NOMO-1 treated with DMSO at 0.1 percent for 48 hours (cell line): ENCODE measurements around the gene HAL.
"Not testable (repeated sequence)": the region's sequence is repeated elsewhere in the genome, so short reads cannot be mapped to it uniquely, and the experiment has no call there.

Experiments used
- DNase-seq: peaks from one replicate; lab custom pipeline; 2025; ENCODE audit not compliant: unreplicated experiment; lab: John Stamatoyannopoulos, UW

HAL gene

GRCh38 chr12:95977764-95978305 lies 18.3 kb downstream of the HAL start:
- DNase-seq = no peak

DNA sequence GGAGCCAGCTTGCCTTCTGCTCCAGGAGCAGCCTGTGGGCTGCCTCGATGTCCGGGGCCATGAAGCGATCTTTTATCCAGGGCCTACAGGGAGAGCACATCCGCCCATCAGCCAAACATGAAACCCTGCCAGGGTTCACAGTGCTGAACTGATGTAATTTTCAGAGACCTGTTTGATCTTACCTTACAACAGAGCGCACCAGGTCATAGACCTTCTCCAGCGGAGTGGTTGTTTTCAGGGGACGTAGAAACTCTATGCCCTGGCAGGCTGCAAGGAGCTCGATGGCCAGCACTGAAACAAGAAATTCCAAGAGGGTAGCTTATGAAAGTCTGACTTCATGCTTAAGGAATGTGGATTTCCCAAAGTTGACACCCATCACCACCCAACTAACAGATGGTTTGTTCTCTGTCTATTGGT lies 19.7 kb downstream of the HAL start:
- DNase-seq = no peak

DNA sequence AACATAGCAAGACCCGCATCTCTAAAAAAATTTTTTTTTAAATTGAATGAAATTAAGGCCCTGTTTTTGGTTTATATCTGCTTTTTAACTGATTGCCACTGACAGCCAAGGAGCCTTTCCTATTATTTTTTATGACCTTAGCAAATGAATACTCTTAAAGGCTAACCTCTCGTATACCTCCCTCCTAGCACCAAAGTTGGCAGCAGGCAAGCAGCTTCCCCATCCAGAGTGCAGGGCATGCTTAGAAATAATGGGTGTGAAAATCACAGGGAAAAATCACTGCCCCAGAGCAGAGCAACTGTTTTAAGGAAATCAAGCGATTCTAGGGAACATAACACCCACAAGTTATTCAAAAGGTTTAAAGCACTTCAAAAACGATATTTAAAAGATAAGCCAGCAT lies 20.7 kb downstream of the HAL start:
- no peak for DNase-seq

- no peak for DNase-seq
These were observed 21.8 kb downstream of the HAL start for GRCh38 chr12:95974358-95974757.

- DNase-seq = peak; percentile 65
These were observed 23.2 kb downstream of the HAL start for GRCh38 chr12:95972832-95973456.

DNA sequence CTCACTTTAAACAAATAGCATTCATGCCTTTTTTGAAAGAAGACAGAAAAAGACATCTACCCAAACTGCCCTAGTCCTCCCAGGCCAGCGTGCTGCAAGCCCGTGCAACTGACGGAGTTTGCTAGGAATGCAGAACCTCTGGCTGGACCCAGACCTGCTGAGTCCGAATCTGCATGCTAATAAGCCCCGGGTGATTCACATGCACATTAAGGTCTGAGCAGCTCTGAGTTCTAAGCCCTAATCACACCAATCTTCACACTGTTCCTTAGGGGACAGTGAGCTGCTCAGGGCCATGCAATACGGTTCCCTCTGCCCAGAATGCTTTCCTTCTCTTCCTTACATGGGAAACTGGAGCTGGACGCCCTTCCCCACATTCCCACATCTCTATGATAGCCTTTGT lies 25.2 kb downstream of the HAL start:
- DNase-seq = no peak

- DNase-seq = not testable (repeated sequence)
These were observed 27.0 kb downstream of the HAL start for GRCh38 chr12:95969116-95969515.

- no peak for DNase-seq
These were observed 28.8 kb downstream of the HAL start for GRCh38 chr12:95967301-95967700.

DNA sequence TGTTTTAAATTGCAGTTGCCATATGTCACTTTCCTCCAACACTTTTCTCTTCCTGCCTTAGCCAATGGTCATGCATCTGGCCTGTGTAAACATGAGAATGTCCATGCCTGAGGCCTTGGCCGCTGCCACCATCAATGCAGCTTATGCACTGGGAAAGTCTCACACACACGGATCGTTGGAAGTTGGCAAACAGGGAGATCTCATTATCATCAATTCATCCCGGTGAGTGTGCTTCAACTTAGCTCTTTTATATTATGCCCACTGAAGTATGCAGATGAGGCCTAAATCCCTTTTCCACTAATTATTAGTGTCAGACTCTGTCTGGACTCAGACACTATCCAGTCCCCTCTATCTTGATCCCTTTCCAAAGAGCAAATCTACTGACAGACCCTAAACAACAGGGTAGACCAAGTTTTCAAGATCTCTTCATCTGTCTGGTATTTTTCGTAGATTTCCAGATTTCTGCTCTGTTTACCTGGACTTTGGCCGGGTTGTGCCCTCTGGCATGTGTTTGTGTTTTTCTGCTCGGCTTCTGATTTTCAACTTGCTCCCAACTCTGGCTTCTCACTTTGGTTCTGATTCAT lies 29.8 kb downstream of the HAL start:
- DNase-seq = no peak

- peak; percentile 63 for DNase-seq
These were observed 33.0 kb downstream of the HAL start for GRCh38 chr12:95963096-95963495.

DNA sequence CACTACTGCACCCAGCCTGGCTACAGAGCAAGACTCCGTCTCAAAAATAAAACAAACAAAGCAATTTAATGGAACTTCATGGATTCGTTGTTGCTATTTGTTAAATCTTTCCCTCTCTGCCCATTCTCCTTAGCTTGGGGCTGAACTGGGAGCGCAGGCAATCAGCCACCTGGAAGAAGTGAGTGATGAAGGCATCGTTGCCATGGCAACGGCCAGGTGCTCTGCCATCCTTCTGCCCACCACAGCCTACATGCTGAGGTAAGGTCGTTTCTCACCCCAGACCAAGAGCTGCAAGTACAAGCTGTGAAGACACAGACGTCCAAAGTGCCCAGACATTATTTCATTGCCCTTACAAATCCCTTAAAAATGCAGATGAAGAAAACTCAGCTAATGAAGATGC lies 33.9 kb downstream of the HAL start:
- DNase-seq = no peak

GRCh38 chr12:95960241-95960640 lies 35.9 kb downstream of the HAL start:
- DNase-seq = no peak

- DNase-seq = peak; percentile 21
These were observed 37.0 kb downstream of the HAL start for GRCh38 chr12:95959107-95959506.

DNA sequence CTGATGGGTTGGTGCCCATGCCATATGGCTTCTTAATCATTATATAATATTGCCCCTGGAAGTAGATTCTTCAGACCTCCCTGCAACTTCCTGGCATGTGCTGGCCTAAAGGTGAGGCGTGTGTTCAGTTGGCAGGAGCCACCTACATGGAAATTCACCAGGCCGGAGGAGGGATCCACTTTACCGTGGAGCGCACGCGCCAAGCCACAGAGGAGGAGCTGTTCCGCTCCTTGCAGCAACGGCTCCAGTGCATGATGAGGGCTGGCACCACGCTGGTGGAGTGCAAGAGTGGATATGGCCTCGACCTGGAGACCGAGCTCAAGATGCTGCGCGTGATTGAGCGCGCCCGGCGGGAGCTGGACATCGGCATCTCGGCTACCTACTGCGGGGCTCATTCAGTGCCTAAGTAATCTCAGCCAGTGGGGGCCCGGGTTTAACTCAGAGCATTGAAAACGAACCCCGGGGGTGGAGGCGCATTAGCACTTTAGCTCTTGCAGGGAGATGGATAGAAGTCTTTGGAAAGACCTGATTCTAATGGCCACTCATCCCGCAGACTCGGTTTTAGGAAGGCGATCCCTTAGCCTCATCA lies 39.5 kb downstream of the HAL start:
- DNase-seq = no peak

DNA sequence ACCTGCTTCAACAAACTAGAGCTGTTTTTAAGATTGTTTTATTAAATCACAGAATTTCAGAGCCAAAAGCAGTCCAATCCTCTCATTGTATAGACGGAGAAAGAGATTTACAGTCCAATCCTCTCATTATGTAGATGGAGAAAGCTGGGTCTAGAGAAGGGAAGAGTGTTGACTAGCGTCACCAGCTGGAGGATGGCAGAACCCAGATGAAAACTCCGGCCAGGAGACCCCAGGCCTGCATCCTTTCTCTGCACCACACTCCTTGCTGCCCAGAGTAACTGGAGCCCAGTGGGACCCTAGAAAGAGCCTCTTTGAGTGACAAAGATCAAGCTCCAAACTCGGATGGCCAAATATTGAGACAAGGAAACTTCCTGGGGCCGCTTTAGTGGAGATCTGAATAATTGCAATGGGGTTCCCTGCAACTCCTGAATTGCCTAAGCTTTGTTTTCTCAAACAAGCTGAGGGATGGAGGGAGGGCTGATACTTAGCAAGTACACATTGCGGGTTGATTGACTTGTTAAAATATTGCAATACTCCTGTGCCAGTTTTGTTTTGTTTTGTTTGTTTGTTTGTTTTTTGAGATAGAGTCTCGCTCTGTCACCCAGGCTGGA lies 40.5 kb downstream of the HAL start:
- no peak for DNase-seq

GRCh38 chr12:95953000-95953399 lies 43.1 kb downstream of the HAL start:
- DNase-seq = no peak

- DNase-seq = peak; percentile 72
These were observed 44.6 kb downstream of the HAL start for GRCh38 chr12:95951515-95951914.

DNA sequence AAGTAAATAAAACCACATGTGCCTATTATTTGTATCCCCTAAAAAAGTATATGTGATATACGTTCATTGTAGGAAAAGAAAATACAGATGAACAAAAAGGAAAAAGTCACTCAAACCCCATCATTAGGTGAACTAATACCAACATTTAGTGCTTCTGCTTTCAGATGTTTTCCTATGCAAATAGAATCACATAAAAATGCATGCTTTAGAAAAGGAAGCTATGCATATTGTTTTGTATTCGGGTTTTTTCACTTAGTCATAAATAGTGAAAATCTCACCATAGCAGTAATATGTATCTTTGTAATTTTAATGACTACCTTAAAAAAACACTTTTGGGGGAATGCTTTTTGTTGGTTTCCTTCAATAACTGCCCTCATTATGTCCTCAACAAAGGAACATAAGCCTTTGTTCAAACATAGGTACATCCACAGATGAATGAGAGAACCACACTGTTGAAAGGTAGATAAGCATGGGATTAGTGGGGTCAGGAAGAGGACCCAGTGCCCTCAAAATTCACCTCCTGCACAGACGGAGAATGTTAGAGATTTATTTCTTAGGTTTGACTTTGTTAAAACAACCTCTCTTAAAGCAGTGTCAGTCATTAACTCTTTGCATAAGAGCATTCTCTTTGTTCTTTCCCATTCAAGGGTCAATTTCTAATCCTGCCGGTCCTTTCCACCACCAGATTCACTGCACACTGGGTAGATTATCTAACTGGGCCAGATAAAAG lies 46.5 kb downstream of the HAL start:
- no peak for DNase-seq

DNA sequence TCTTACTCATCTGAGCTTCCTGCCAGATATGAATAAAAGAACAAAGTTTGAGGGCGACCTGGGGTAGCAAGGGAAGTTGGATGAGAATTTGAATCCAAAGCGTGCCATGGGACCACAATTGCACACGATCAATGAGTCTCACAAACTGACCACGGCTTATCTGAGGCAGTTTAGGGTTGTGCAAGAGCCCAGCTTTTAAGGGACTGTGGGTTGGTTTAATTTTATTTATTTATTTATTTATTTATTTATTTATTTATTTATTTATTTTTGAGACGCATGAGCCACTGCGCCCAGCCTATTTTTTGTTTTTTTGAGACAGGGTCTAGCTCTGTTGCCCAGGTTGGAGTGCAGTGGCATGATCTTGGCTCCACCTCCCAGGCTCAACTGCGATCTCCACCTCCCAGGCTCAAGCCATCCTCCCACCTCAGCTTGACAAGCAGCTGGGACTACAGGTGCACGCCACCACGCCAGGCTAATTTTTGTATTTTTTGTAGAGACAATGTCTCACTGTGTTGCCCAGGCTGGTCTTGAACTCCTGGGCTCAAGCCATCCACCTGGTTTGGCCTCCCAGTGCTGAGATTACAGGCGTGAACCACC lies 51.9 kb downstream of the HAL start:
- DNase-seq = no peak

DNA sequence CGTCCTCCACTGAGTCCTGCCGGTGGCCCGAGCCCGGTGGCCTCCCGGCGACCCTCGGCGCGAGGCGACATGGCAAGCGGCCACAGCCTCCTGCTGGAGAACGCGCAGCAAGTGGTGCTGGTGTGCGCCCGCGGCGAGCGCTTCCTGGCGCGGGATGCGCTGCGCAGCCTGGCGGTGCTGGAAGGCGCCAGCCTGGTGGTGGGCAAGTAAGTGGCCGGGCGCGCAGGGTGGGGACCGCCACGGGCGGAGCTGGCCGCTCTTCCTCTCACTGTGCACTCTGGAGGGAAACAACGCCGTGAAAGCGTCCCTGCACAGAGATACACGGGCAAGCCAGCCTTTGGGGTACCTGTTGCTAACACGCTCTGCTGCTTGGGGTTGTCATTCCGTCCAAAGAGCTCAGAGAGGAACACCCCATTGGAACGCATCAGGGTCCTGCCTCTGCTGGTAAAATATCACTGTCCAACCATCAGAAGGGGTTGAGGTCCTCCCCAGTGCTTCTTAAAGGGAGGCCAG lies 52.8 kb downstream of the HAL start, which contains the start of gene AMDHD1:
TSS of gene AMDHD1 (plus strand) at position 2 of the 513 bp plus-strand sequence. CDS start at position 70, 68 bp downstream.
- peak; percentile 46 for DNase-seq
